Measurements from ENCODE around the gene PCDHGB1.
"Not testable (repeated sequence)": the region's sequence is repeated elsewhere in the genome, so short reads cannot be mapped to it uniquely, and the experiment has no call there.

The PCDHGB1 gene

DNA sequence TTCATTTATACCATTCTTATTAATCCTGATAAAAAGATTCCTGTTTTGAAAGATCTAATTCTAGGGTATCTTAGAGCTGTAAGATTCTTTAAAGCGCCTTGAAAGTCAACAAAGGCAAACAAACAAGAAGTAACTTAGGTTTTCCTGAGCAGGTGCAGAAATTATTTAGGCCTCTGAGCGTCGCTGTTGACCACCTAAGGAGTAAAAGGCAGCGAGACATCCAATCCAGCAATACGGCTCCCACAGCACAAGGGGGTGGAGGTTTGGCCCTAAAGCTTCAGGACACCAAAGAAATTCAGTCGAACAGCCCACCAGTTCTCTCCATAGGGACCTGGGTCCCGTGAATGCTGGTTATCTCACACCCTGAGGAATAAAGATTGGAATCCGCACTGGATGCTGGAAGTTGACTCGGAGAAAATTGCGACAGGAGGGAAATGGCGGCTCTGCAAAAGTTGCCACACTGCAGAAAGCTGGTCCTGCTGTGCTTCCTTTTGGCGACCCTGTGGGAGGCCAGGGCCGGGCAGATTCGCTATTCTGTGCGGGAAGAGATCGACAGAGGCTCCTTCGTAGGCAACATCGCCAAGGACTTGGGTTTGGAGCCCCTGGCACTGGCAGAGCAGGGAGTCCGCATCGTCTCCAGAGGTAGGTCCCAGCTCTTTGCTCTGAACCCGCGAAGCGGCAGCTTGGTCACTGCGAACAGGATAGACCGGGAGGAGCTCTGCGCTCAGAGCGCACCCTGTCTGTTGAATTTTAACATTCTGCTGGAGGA lies 11.2 kb upstream of the PCDHGB1 start, which contains the start of gene PCDHGA2:
Gene PCDHGA2, plus strand, starts transcription at position 223 of the 769 bp plus-strand sequence.
- POLR2A ChIA-PET = no interaction called here
- peak; percentile 47 for DNase-seq (ENCODE audit: extremely low spot score)
- CTCF ChIA-PET = interaction anchor here (1.1 to 2.5 kb wide), 14 partner anchors 8 to 492 kb away, joined by 3 to 14 read pairs (median 5); partner anchors contain the start of genes PCDHGA1, PCDHGA10, PCDHGA12 and PCDHGB1
- TF ChIP-seq, protein P1, sequence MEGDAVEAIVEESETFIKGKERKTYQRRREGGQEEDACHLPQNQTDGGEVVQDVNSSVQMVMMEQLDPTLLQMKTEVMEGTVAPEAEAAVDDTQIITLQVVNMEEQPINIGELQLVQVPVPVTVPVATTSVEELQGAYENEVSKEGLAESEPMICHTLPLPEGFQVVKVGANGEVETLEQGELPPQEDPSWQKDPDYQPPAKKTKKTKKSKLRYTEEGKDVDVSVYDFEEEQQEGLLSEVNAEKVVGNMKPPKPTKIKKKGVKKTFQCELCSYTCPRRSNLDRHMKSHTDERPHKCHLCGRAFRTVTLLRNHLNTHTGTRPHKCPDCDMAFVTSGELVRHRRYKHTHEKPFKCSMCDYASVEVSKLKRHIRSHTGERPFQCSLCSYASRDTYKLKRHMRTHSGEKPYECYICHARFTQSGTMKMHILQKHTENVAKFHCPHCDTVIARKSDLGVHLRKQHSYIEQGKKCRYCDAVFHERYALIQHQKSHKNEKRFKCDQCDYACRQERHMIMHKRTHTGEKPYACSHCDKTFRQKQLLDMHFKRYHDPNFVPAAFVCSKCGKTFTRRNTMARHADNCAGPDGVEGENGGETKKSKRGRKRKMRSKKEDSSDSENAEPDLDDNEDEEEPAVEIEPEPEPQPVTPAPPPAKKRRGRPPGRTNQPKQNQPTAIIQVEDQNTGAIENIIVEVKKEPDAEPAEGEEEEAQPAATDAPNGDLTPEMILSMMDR (IDR thresholded peaks at IDR 0.05; ENCODE audit: control extremely low read depth, extremely low read depth, low read depth, missing control alignments) = peak; percentile 35

DNA sequence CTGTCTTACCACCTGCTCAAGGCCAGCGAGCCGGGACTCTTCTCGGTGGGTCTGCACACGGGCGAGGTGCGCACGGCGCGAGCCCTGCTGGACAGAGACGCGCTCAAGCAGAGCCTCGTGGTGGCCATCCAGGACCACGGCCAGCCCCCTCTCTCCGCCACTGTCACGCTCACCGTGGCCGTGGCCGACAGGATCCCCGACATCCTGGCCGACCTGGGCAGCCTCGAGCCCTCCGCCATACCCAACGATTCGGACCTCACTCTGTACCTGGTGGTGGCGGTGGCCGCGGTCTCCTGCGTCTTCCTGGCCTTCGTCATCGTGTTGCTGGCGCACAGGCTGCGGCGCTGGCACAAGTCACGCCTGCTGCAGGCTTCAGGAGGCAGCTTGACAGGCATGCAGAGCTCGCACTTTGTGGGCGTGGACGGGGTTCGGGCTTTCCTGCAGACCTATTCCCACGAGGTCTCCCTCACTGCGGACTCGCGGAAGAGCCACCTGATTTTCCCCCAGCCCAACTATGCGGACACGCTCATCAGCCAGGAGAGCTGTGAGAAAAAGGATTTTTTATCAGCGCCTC lies 9.0 kb upstream of the PCDHGB1 start:
- CTCF ChIA-PET = interaction anchor here (2.2 kb wide), 1 partner anchor 10 kb away, joined by 7 read pairs; the partner anchor contains the start of gene PCDHGA1
- DNase-seq (ENCODE audit: extremely low spot score); POLR2A ChIA-PET: not testable (repeated sequence)

DNA sequence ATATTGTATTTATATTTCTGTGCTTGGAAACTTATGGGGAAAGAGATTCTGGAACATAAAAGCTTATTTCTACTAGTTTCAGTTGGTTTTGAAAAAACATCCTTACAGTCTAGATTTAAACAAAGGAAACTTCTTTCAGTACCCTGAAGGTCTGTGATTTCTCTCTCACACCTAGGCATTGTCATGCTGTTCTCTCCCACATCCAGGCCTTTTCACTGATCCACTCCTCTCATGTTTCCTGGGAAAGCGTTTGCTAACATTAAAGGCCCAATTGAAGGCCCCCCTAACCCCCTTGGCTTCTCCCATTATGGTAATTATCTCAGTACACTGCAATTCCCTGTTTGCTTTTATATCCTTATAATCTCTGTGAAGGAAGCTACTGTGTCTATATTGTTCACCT lies 7.1 kb upstream of the PCDHGB1 start:
- ChIA-PET CTCF (interaction anchor here (0.9 to 2.3 kb wide), 6 partner anchors 12 to 221 kb away, joined by 3 to 7 read pairs (median 5); partner anchors contain the start of genes PCDHGA1, PCDHGA10, PCDHGA12 and TAF7), POLR2A (no interaction called here)
- no peak for DNase-seq (ENCODE audit: extremely low spot score)
- TF ChIP-seq, protein P1 (IDR thresholded peaks at IDR 0.05; ENCODE audit: control extremely low read depth, extremely low read depth, low read depth, missing control alignments) = no peak

GRCh38 chr5:141343242-141343952 lies 6.5 kb upstream of the PCDHGB1 start, which contains the start of gene PCDHGA3:
Gene PCDHGA3 (plus strand): TSS chr5:141343829. CDS start chr5:141344034, 205 bp downstream.
- no peak for DNase-seq (ENCODE audit: extremely low spot score)
- CTCF ChIA-PET = interaction anchor here (1.2 to 2.3 kb wide), 6 partner anchors 13 to 220 kb away, joined by 4 to 7 read pairs (median 4); partner anchors contain the start of genes PCDHGA1, PCDHGA10 and PCDHGA12
- POLR2A ChIA-PET = no interaction called here
- TF ChIP-seq, protein P1 (IDR thresholded peaks at IDR 0.05; ENCODE audit: control extremely low read depth, extremely low read depth, low read depth, missing control alignments) = no peak

DNA sequence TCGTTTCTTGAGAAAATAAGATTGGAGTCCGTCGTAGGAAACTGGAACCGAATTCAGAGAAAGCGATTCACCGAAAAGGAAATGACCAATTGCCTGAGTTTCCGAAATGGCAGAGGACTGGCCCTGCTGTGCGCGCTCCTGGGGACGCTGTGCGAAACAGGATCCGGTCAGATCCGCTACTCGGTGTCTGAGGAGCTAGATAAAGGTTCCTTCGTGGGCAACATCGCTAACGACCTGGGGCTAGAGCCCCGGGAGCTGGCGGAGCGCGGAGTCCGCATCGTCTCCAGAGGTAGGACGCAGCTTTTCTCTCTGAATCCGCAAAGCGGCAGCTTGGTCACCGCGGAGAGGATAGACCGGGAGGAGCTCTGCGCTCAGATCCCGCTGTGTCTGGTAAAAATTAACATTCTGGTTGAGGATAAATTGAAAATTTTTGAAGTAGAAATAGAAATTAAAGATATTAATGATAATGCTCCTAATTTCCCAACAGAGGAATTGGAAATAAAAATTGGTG lies 5.9 kb upstream of the PCDHGB1 start:
- DNase-seq (ENCODE audit: extremely low spot score) = no peak
- ChIA-PET POLR2A (no interaction called here), CTCF (interaction anchor here (1.0 to 2.3 kb wide), 7 partner anchors 13 to 220 kb away, joined by 4 to 7 read pairs (median 5); partner anchors contain the start of genes PCDHGA1, PCDHGA10, PCDHGA12 and PCDHGB2)
- TF ChIP-seq, protein P1 (IDR thresholded peaks at IDR 0.05; ENCODE audit: control extremely low read depth, extremely low read depth, low read depth, missing control alignments) = no peak

GRCh38 chr5:141345327-141345726 lies 4.6 kb upstream of the PCDHGB1 start:
- no peak for DNase-seq (ENCODE audit: extremely low spot score)
- CTCF ChIA-PET = interaction anchor here (1.3 to 1.6 kb wide), 2 partner anchors 10 to 67 kb away, joined by 3 to 5 read pairs; partner anchors contain the start of gene PCDHGA10
- POLR2A ChIA-PET = no interaction called here
- TF ChIP-seq, protein P1 (IDR thresholded peaks at IDR 0.05; ENCODE audit: control extremely low read depth, extremely low read depth, low read depth, missing control alignments) = no peak

- CTCF ChIA-PET = interaction anchor here (1.3 to 1.9 kb wide), 2 partner anchors 8 to 11 kb away, joined by 3 to 8 read pairs; partner anchors contain the start of gene PCDHGA2
- POLR2A ChIA-PET = not testable (repeated sequence)
Measured at GRCh38 chr5:141346017-141346416, 3.9 kb upstream of the PCDHGB1 start.

More at GRCh38 chr5:141346017-141346416, 3.9 kb upstream of the PCDHGB1 start:
- DNase-seq (ENCODE audit: extremely low spot score) = not testable (repeated sequence)
